Measurements from ENCODE around the gene CPED1.

DNA sequence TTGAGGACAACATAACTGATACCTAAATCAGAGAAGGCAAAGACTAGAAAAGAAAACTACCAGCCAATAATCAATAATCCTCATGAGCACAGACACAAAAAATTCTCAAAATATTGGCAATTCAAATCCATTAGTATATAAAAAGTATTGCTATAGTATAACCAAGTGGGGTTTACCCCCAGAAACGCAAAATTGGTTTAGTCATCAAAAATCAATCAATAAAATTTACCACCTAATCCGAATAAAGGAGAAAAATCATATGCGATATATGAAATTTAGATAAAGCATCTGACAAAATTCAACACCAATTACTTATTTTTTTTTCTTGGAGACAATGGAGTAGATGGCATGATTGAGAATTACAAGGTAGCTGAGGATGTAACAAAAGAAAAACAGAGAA is 49.2 kb upstream of the CPED1 start:
- TF ChIP-seq EZH2 (IDR thresholded peaks at IDR 0.05): no peak
- TF ChIP-seq POLR2AphosphoS5 (IDR thresholded peaks at IDR 0.05; ENCODE audit: borderline replicate concordance, low read depth, low read length): no peak
